Left ventricle myocardium inferior (tissue), 1 donor: ENCODE data around the gene IQSEC3. TPM values are rescaled to one million over a fixed set of nuclear protein-coding genes. Genes with fewer than 3 reads are reported as not detected.

Experiments
- DNase-seq: peaks from one replicate; pipeline ENCODE4 v3.0.0-alpha.2; 2020
- H3K27ac ChIP-seq: fragments of 200-600 bp; replicated peaks from 2 replicates; pipeline ENCODE4 v1.8.0; 2021
- H3K27me3 ChIP-seq: fragments of 200-600 bp; 2 replicates; pipeline ENCODE4 v1.8.0; 2021; ENCODE audit warnings: low read depth
- H3K36me3 ChIP-seq: fragments of 200-600 bp; 2 replicates; pipeline ENCODE4 v1.8.0; 2021
- H3K4me1 ChIP-seq: fragments of 200-600 bp; 2 replicates; pipeline ENCODE4 v1.8.0; 2021
- H3K4me3 ChIP-seq: fragments of 200-600 bp; 2 replicates; pipeline ENCODE4 v1.8.0; 2021; ENCODE audit warnings: mild to moderate bottlenecking, moderate library complexity
- H3K9me3 ChIP-seq: fragments of 200-600 bp; replicated peaks from 2 replicates; pipeline ENCODE4 v1.8.0; 2021
- intact Hi-C: fragments of 100-400 bp; cut with micrococcal nuclease; formaldehyde crosslinking; loops from one replicate; pipeline ENCODE4 v1.11.0; 2022
- total RNA-seq: library from RNA; stranded (reverse); fragmentation: NEBNext Ultra II Directional; extraction: Animal tissue kit (Norgen Biotek cat#: 25700); gene quantifications from one replicate; pipeline ENCODE4 v1.2.1, GENCODE V29; 2021
- TF ChIP-seq, protein P1 (sequence below): fragments of 200-600 bp; IDR thresholded peaks from 2 replicates; pipeline ENCODE4 v1.8.0; 2021; ENCODE audit warnings: antibody characterized with exemption, mild to moderate bottlenecking, borderline replicate concordance
- donor health status: DM: no; HTN: yes; CAD: no; lungs with severe emphysema.

The IQSEC3 gene
- total RNA-seq, 1 donor from 2014 or later: 0.69 TPM

DNA sequence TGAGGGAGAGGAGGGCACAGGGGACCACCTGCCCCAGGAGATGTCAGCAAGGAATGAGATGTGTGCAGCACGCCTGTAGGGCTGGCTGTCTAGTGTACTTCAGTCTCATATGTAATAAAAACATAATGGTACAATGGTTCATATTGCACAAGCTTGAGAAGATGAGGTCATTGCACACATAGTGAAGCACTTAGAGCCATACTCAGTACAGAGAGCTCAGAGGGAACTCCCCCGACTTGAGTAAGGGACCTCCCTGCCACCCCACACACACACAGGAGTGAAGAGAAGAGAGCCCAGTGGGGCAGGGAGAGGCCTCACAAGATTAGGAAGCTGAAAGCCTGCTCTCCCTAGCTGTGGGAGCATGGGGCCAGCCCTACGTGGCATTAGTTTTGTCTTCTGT is 85.9 kb downstream of the IQSEC3 start:
- Histone ChIP-seq H3K27me3 (peaks cover 20% of the 10 kb centered on the region), H3K36me3 (no peaks in the 10 kb centered on the region), H3K9me3 (no peaks in the 10 kb centered on the region), H3K4me1 (no peaks in the 10 kb centered on the region), H3K27ac (no peak overlapping the region), H3K4me3 (no peak overlapping the region)
- no peak for DNase-seq
- TF ChIP-seq, protein P1, sequence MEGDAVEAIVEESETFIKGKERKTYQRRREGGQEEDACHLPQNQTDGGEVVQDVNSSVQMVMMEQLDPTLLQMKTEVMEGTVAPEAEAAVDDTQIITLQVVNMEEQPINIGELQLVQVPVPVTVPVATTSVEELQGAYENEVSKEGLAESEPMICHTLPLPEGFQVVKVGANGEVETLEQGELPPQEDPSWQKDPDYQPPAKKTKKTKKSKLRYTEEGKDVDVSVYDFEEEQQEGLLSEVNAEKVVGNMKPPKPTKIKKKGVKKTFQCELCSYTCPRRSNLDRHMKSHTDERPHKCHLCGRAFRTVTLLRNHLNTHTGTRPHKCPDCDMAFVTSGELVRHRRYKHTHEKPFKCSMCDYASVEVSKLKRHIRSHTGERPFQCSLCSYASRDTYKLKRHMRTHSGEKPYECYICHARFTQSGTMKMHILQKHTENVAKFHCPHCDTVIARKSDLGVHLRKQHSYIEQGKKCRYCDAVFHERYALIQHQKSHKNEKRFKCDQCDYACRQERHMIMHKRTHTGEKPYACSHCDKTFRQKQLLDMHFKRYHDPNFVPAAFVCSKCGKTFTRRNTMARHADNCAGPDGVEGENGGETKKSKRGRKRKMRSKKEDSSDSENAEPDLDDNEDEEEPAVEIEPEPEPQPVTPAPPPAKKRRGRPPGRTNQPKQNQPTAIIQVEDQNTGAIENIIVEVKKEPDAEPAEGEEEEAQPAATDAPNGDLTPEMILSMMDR: no peak
- intact Hi-C loops: no loop called here

DNA sequence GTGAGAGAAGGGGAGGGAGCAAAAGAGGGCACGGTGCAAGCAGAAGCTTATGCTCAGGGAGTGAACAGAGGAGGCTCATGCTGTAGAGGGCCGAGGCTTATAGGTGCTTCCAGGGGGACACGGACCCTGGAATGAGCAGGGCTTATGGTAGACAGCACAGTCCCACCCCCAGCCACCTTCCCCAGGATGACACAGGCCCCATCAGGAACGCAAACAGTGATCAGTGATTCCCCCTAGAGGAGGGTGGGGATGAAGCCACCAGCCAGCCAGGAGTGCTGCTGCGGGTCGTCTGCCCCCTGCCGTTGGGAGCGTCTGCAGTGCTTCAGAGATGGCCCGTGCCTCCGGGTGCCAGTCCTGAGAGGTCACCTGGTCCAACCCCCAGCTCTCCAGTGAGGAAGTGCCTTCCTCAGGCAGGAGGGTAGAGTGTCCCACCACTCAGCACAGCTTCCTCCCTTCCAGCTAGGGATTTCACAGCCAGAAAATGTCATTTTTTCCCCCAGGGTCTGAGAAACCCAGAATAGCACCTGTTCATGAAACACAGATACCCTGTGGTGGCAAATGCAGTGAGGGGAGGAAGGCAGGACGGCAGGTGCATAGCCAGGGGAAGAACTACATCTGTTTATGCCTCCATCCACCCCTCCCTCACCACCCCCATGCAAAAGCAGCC is 86.6 kb downstream of the IQSEC3 start:
- H3K4me3 ChIP-seq: no peak overlapping the region
- no peaks in the 10 kb centered on the region for H3K36me3 ChIP-seq
- intact Hi-C loops: no loop called here
- peak; percentile 59 for DNase-seq
- TF ChIP-seq, protein P1: peak; percentile 73
- H3K4me1 ChIP-seq: no peaks in the 10 kb centered on the region
- peaks cover 20% of the 10 kb centered on the region for H3K27me3 ChIP-seq
- no peaks in the 10 kb centered on the region for H3K9me3 ChIP-seq
- H3K27ac ChIP-seq: no peak overlapping the region

DNA sequence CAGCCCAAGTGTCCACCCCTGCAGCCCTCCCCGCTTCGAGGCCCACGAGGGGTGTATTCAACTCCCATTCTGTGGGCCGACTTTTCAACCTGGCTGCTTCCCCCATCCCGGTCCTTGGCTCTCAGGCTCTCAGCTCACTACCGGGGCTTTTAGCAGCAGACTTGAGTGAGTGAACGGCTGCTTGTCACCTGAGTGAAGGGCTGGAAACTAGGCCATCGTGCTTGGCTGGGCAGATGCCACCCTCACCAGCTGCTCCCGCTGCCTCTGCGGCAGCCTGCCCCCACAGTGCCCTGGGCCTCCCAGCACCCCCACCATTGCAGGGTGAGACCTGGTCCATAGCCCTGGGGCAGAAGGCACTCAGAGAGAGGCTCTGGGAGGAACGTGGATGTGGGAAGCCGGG is 87.5 kb downstream of the IQSEC3 start:
- TF ChIP-seq, protein P1: no peak
- Histone ChIP-seq H3K4me1 (no peaks in the 10 kb centered on the region), H3K4me3 (no peak overlapping the region), H3K27ac (no peak overlapping the region), H3K27me3 (peaks cover 18% of the 10 kb centered on the region), H3K36me3 (no peaks in the 10 kb centered on the region), H3K9me3 (no peaks in the 10 kb centered on the region)
- no peak for DNase-seq
- intact Hi-C loops: no loop called here

GRCh38 chr12:155006-155405 is 88.4 kb downstream of the IQSEC3 start:
- H3K4me1 ChIP-seq: no peaks in the 10 kb centered on the region
- intact Hi-C loops: no loop called here
- no peaks in the 10 kb centered on the region for H3K9me3 ChIP-seq
- H3K27ac ChIP-seq: no peak overlapping the region
- DNase-seq: no peak
- no peaks in the 10 kb centered on the region for H3K36me3 ChIP-seq
- TF ChIP-seq, protein P1: no peak
- no peak overlapping the region for H3K4me3 ChIP-seq
- peaks cover 10% of the 10 kb centered on the region for H3K27me3 ChIP-seq

GRCh38 chr12:155646-156045 is 89.1 kb downstream of the IQSEC3 start:
- Histone ChIP-seq H3K4me3 (no peak overlapping the region), H3K27ac (no peak overlapping the region), H3K36me3 (no peaks in the 10 kb centered on the region), H3K27me3 (peaks cover 9% of the 10 kb centered on the region), H3K9me3 (no peaks in the 10 kb centered on the region), H3K4me1 (no peaks in the 10 kb centered on the region)
- TF ChIP-seq, protein P1: no peak
- intact Hi-C loops: no loop called here
- no peak for DNase-seq
